GM19395 (cell line): ENCODE results near the gene DPEP2.
"Not testable (repeated sequence)": the region's sequence is repeated elsewhere in the genome, so short reads cannot be mapped to it uniquely, and the experiment has no call there.

ENCODE experiments used
- ATAC-seq: cut with Tn5 transposase; IDR thresholded peaks from one replicate; pipeline ENCODE4 v1.9.1; 2021; ENCODE audit warnings: mild to moderate bottlenecking, moderate library complexity; ENCODE audit not compliant: unreplicated experiment

The DPEP2 gene, protein sequence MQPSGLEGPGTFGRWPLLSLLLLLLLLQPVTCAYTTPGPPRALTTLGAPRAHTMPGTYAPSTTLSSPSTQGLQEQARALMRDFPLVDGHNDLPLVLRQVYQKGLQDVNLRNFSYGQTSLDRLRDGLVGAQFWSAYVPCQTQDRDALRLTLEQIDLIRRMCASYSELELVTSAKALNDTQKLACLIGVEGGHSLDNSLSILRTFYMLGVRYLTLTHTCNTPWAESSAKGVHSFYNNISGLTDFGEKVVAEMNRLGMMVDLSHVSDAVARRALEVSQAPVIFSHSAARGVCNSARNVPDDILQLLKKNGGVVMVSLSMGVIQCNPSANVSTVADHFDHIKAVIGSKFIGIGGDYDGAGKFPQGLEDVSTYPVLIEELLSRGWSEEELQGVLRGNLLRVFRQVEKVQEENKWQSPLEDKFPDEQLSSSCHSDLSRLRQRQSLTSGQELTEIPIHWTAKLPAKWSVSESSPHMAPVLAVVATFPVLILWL

DNA sequence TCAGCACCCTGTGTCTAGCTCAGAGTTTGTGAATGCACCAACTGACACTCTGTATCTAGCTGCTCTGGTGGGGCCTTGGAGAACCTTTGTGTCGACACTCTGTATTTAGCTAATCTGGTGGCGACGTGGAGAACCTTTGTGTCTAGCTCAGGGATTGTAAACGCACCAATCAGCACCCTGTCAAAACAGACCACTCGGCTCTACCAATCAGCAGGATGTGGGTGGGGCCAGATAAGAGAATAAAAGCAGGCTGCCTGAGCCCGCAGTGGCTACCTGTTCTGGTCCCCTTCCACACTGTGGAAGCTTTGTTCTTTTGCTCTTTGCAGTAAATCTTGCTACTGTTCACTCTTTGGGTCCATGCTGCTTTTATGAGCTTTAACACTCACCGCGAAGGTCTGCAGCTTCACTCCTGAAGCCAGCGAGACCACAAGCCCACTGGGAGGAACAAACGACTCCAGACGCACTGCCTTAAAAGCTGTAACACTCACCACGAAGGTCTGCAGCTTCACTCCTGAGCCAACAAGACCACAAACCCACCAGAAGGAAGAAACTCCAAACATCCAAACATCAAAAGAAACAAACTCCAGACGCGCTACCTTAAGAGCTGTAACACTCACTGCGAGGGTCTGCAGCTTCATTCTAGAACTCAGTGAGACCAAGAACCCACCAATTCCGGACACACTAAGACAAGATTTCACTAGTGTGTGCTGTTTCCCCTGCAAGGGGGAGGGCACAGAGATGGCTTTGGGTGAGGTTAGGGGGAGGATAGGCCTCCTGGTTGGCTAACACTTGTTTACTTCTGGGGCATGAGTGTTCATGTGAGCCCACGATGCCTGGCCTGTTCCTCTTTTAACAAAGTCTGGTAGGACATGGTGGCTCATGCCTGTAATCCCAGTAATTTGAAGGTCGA is at the start of gene DPEP2:
DPEP2 (minus strand) TSS at position 706 of the 910 bp plus-strand sequence. CDS start 6,272 bp downstream, outside the sequence.
- not testable (repeated sequence) for ATAC-seq

DNA sequence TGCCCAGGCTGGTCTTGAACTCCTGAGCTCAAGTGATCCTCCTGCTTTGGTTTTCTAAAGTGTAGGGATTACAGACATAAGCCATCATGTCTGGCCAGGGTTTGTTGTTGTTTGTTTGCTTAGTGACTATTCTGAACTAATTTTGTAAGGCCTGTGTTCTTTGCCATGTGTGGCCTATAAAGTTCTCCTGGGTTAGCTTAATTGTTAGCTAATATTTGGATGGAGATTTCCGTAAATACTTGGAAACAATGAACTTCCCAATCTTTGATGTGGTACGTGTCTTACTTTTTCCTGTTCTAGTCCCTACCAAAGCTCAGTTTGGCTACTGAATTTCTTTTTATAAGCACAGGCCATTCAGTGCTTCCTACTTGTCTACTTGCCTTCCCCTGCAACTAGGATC is 48.7 kb upstream of the DPEP2 start:
- no peak for ATAC-seq

DNA sequence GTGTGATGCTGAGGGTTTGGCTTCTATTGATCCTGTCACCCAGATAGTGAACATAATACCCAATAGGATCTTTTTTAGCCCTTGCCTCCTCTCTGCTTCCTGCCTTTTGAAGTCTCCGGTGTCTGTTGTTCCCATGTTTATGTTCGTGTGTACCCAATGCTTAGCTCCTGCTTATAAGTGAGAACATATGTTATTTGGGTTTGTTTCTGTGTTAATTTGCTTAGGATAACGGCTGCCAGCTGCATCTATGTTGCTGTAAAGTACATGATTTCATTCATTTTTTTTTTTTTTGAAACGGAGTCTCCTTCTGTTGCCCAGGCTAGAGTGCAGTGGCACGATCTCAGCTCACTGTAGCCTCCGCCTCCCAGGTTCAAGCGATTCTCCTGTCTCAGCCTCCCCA is 46.8 kb upstream of the DPEP2 start:
- no peak for ATAC-seq

DNA sequence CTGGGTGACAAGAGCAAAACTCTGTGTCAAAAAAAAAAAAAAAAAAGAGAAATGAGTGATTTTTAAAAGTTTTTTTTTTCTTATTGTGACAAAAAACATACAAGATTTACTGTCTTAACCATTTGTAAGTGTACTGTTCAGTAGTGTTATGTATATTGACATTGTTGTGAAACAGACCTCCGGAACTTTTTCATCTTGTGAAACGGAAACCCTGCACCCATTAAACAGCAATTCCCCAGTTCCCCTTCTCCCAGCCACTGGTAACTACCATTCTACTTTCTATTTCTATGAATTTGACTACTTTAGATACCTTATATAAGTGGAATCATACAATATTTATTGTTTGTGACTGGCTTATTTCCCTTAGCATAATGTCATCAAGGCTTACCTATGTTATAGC is 42.5 kb upstream of the DPEP2 start:
- no peak for ATAC-seq

DNA sequence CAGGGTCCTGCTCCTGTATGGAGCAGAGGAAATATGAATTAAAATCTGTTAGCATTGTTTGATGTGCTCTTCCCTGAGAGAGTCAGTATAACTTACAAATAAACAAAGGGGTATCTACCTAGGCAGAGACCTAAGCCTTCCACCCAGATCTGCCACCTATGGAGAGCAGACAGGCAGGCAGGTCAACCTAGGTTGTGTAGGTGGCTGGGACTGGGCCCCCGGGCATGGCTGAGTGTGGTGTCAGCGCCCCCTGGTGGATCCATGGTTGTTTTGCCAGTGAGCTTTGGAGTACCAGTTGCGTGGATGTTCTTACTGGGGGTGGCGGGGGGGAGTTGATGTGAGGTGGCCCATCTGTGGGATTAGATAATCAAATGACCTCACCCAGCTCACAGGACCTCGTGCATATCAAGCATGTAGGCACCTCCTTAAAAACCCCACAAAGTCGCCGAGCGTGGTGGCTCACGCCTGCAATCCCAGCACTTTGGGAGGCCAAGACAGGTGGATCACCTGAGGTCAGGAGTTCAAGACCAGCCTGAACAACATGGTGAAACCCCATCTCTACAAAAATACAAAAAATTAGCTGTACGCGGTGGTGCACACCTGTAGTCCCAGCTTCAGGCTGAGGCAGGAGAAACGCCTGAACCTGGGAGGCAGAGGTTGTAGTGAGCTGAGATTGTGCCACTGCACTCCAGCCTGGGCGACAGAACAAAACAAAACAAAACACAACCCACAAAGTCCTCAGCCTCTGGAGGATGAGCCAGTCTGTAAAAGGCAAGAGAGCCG is 41.4 kb upstream of the DPEP2 start:
- peak; percentile 71 for ATAC-seq

DNA sequence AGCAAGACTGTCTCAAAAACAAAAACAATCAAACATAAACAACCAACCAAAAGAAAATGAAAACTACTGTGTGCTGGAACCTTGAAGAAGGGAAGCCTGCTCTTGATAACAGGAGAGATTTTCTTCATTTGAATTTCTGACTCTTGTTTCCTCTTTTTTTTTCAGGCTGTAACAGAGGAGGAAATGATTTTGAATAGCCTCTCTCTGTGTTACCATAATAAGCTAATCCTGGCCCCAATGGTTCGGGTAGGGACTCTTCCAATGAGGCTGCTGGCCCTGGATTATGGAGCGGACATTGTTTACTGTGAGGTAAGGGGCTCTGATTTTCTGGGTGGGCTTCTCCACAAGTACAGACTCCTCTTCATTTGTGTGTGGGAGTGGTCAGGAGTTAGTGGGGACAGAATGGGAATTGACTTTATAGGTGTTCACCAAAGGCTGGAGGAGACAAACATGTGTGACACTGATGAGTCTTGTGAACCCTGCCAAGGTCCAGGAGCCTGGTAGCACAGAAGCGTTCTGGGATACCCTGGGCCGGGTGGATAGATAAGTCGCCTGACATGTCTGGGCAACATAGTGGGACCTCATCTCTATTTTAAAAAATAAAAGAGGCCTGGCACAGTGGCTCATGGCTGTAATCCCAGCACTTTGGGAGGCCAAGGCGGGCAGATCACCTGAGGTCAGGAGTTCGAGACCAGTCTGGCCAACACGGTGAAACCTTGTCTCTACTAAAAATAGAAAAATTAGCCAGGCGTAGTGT is 38.7 kb upstream of the DPEP2 start:
- ATAC-seq: no peak

DNA sequence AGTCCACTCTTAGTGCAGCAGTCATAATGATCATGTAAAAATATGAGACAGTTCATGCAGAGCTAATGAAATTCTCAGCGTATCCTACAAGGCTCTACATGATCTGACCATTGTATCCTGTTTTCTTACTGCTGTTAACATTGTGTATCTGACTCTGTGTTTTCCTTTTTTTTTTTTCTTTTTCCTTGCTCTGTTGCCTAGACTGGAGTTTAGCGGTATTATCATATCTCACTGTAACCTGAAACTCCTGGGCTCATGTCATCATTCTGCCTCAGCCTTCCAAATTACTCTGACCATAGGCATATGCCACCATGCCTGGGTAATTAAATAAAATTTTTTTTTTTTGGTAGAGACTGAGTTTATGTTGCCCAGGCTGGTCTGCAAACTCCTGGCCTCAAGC is 35.9 kb upstream of the DPEP2 start:
- ATAC-seq: no peak

DNA sequence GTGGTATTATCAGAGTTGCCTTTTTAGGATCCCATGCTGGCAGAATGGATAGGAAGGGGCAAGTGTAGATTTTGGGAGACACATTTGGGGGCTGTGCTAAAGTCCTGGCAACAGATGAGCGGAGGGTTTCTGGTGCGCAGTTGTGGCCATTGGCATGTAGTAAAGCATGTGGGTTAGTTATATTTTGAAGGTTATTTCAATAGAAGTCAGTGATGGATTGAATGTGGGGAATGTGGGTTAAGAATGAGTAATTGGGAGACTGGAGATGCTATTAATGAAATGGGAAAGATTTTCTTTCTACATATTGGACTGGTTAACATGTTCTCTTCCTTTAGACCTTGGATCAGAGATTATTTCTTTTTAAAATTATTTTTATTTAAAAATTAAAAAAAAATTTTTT is 33.8 kb upstream of the DPEP2 start:
- ATAC-seq: no peak

DNA sequence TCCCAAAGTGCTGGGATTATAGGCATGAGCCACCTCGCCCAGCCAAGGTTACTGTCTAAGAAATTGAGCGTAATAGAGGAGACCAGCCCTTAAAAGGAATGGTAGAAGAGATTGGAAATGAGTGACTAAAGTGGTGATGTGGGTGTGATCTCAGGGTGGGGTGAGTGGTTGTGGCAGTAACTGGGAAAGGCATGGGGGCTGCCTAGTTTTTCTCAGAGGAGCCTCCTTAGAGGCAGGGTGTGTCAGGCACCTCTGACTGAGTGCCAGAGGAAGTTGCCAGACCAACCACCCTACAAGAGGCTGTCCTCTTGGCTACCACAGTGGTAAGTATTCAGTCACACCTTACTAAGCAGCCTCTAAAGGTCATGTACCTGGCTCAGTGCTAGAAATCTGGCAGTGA is 32.7 kb upstream of the DPEP2 start:
- no peak for ATAC-seq

DNA sequence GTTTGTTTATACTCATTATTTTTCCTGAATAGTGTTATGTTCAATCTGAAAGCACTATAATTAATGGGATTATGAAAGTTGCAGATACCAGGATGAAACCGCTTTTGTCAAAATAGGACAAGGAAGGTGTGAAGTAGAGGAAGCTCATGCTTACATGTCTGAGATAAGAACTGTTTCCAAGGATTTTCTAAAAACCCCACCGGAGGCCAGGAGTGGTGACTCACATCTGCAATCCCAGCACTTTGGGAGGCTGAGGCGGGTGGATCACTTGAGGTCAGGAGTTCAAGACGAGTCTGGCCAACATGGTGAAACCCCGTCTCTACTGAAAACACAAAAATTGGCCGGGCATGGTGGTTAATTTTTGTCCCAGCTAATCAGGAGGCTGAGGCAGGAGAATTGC is 30.8 kb upstream of the DPEP2 start:
- ATAC-seq: not testable (repeated sequence)

DNA sequence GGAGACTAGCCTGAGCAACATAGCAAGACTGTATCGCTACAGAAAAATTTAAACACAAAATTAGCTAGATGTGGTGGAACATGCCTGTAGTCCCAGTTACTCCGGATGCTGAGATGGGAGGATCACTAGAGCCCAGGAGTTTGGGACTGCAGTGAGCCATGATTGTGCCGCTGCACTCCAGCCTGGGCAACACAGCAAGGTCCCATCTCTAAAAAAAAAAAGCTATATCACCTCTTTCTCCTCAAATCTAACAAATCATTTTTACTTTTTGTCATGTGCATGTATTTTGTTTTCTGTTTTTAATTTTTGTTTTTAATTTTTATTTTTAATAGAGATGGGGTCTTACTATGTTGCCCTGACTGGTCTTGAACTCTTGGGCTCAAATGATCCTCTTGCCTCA is 29.7 kb upstream of the DPEP2 start:
- ATAC-seq: no peak

DNA sequence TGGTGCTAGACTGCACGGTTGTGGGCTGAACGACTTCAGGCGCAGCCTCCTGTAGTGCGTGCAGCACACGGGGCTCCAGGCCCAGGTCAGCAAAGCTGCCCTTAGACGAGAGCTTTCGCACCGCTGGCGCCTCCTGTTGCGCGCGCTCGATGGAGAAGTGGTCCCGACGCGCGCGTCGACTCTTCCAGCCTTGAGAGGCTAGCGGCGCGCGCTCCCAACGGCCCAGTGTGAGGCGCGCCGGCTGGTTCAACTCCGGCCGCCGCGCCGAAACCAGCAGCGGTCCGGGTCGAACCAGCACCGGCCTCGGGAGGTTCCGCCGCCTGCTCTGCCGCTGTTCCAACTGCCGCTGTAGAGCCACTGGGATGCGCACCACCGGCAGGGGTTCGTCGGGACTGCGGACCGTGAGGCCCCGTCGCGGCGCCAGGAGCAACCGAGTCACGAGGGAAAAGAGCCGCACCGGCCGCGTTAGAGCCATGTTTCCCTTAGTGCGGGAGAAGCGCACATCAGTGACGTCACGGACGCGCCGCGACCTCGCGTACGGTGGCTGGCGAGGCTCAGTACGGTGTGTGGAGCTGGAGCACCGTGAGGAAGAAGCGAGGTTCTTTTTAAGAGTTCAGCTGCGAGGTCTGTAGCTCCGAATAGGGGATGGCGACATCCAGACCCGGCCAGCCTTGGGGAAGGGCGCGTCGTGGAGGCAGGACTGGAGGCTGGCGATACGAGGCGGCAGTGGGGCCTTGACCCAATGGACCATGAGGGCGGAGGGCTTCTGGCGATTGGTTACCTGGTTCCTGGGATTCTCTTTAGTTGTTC is 23.6 kb upstream of the DPEP2 start, which contains the start of the genes DDX28 and DUS2:
DDX28 (minus strand) TSS at position 505 of the 810 bp plus-strand sequence; CDS start at position 475, 30 bp downstream.
DUS2 (plus strand) TSS at position 557 of the 810 bp plus-strand sequence. CDS start 14,740 bp downstream, outside the sequence.
- ATAC-seq: peak; percentile 77

DNA sequence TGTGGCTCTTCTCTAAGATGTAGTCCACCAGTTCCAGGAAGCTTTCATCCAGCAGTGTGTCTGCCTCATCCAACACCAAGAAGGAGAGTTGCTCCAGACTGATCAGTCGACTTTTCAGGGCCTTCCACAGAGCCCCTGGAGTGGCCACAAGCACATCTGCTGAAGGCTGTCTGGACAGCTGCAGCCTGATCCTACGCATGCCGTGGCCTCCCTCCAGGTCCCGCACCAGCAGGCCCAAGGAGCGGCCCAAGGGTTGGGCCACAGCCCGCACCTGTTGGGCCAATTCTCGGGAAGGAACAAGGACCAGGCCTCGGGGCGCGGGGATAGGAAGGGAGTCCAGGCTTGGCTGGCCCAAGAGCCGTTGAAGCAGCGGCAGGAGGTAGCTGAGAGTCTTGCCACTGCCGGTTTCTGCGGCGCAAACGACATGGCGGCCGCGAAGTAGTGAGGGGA is 23.0 kb upstream of the DPEP2 start:
- ATAC-seq: no peak

DNA sequence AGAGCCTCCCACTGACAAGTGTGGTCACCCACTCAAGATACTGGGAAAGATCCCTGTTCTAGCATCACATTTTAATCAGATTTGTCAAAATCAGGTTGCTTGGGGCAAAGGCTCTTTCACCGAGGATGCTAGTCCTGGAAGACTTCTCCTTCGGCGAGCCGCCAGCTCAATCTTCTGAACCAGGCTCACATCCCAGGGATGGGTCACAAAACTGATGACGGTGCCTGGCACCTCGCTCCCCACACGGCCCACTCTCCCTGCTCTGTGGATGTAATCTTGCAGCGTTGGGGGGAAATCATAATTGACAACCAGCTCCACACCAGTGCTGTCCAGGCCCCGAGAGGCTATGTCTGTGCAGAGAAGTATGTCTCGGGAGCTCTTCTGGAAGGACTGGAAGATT is 22.2 kb upstream of the DPEP2 start:
- no peak for ATAC-seq

DNA sequence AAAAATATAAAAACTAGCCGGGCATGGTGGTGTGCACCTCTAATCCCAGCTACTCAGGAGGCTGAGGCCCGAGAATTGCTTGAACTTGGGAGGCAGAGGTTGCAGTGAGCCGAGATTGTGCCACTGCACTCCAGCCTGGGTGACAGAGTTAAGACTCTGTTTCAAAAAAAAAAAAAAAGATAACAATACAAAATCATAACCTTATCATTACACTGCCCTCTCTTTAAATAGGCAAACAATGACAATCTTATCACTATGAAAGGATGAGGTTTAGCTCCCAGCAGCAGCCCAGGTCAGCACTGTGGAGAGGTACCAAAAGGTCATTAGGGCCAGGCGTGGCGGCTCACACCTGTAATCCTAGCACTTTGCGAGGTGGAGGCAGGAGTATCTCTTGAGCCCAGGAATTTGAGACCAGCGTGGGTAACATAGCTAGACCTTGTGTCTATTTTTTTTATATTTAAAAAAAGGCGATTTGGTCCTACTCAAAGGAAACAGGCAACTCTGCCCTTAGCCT is 19.9 kb upstream of the DPEP2 start:
- no peak for ATAC-seq

DNA sequence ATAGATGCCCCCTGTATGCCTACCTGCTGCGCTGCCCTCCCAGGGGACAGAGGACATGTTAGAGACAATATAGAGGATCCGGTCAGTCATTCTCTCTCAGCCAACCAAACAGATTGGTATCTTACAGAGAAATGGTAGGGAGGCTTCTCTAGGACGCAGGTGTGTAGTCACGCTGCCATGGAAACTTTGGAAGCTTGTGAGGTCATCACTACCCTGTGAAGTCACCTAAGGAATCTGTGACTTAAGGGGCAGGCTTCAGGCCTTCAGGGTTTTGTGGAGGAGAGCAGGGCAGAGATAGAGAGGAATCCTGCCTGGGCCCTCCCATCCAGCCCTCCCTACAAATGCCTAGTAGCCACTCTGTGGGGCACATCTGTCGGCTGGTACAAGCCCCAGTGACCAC is 16.4 kb upstream of the DPEP2 start, which contains the start of gene DPEP2NB:
DPEP2NB (minus strand) TSS at position 231 of the 400 bp plus-strand sequence; CDS start at position 90, 141 bp downstream.
- ATAC-seq: no peak

DNA sequence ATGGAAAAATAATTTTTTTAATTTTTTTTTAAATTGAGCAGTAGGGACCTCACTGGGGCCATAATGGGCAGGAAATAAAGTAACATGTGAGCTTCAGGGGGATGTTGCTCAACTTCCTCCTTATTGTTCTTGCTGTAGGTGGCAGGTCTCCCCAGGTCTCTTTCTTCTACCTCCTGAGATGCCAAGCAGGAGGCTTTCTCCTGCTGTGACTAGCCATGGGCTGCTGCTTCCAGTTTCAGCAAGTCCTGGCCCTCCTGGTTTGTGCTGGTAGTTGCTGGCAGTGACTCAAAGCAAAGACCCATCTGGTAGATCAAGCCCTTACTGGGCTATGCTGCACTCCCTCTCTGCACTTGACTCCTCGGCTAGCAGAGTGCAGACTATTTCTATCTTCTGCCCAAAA is 14.2 kb upstream of the DPEP2 start:
- ATAC-seq: no peak

DNA sequence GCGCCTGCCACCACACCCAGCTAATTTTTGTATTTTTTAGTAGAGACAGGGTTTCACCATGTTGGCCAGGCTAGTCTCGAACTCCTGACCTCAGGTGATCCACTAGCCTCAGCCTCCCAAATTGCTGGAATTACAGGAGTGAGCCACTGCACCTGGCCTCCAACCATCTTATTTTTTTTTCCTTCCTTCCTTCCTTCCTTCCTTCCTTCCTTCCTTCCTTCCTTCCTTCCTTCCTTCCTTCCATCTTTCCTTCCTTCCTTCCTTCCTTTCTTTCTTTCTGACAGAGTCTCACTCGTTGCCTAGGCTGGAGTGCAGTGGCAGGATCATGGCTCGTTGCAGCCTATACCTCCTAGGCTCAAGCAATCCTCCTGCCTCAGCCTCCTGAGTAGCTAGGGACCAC is 10.6 kb upstream of the DPEP2 start:
- not testable (repeated sequence) for ATAC-seq
